ENCODE measurements around the gene CCNI2. TPM values are rescaled to one million over a fixed set of nuclear protein-coding genes. Genes with fewer than 3 reads are reported as not detected.
A peak's percentile ranks its signal among the peaks of the same experiment; 100 is the strongest.

CCNI2 gene
- total RNA-seq, 4 donors from 2014 or later, result 0.34 to 0.81 (median 0.67) TPM; not detected in 1

GRCh38 chr5:132773601-132774355 is 26.6 kb downstream of the CCNI2 start:
- 75 to 78% methylated on average over 11 to 12 of the region's 12 CpGs for WGBS, 2 donors

GRCh38 chr5:132774406-132774805 is 27.2 kb downstream of the CCNI2 start:
- Histone ChIP-seq H3K4me1 (peaks cover 46 to 58% of the 10 kb centered on the region in 2 donors), H3K27me3 (no peaks in the 10 kb centered on the region), H3K9me3 (no peaks in the 10 kb centered on the region), H3K27ac (peak overlapping the region in 1 of 3 donors; percentile 87), H3K4me3 (replicated peaks in 1 of 3) (no peak overlapping the region), H3K36me3 (no peaks in the 10 kb centered on the region)
- intact Hi-C loops (cut with DNase I), result no loop called here
- WGBS, 2 donors, result 62 to 88% methylated on average over 2 of the region's 3 CpGs
- TF ChIP-seq POLR2A (IDR thresholded peaks at IDR 0.05) (no peak), CTCF (IDR thresholded peaks at IDR 0.05) (no peak)
- peak in 1 of 2 donors; percentile 15 for DNase-seq

More at GRCh38 chr5:132773601-132774355, 26.6 kb downstream of the CCNI2 start:
- DNase-seq, result no peak
- TF ChIP-seq POLR2A (IDR thresholded peaks at IDR 0.05) (no peak), CTCF (IDR thresholded peaks at IDR 0.05) (no peak)
- peak overlapping the region in 1 of 3 donors; percentile 87 for H3K27ac ChIP-seq
- H3K4me1 ChIP-seq, result peaks cover 46 to 63% of the 10 kb centered on the region in 2 donors
- H3K36me3 ChIP-seq, result no peaks in the 10 kb centered on the region
- no peaks in the 10 kb centered on the region for H3K9me3 ChIP-seq
- intact Hi-C loops (cut with DNase I), result no loop called here
- H3K4me3 ChIP-seq (replicated peaks in 1 of 3), result no peak overlapping the region
- no peaks in the 10 kb centered on the region for H3K27me3 ChIP-seq

- Histone ChIP-seq H3K4me1 (peaks cover 46 to 55% of the 10 kb centered on the region in 2 donors), H3K36me3 (no peaks in the 10 kb centered on the region), H3K27ac (peak overlapping the region; percentile 37 to 87 (median 85)), H3K9me3 (no peaks in the 10 kb centered on the region), H3K27me3 (no peaks in the 10 kb centered on the region), H3K4me3 (replicated peaks in 1 of 3) (no peak overlapping the region)
- no peak for DNase-seq
- no peak for TF ChIP-seq CTCF (IDR thresholded peaks at IDR 0.05)
- TF ChIP-seq POLR2A (IDR thresholded peaks at IDR 0.05), result no peak
- 14 to 100% methylated on average over 1 to 2 of the region's 5 CpGs for WGBS, 2 donors
- intact Hi-C loops (cut with DNase I), result no loop called here
These were observed 27.7 kb downstream of the CCNI2 start for GRCh38 chr5:132774896-132775295.

- intact Hi-C loops (cut with DNase I), result no loop called here
- WGBS, 2 donors, result 15 to 18% methylated on average over 7 of the region's 7 CpGs
- peaks cover 42 to 51% of the 10 kb centered on the region in 2 donors for H3K4me1 ChIP-seq
- peak; percentile 80 to 85 for DNase-seq
- H3K27ac ChIP-seq, result peak overlapping the region; percentile 37 to 87 (median 85)
- H3K27me3 ChIP-seq, result no peaks in the 10 kb centered on the region
- TF ChIP-seq CTCF (IDR thresholded peaks at IDR 0.05) (peak in 1 of 6 experiments; percentile 11), POLR2A (IDR thresholded peaks at IDR 0.05) (peak in 1 of 2 donors; percentile 51)
- H3K9me3 ChIP-seq, result no peaks in the 10 kb centered on the region
- peak overlapping the region in 1 of 3 donors; percentile 64 for H3K4me3 ChIP-seq (replicated peaks in 1 of 3)
- H3K36me3 ChIP-seq, result no peaks in the 10 kb centered on the region
These were observed 28.3 kb downstream of the CCNI2 start for GRCh38 chr5:132775476-132775961.
